GM23338 (cell line): ENCODE measurements around the gene PPP1R3D.

Experiments used
- CTCF ChIP-seq, 2 experiments: fragments of 200-600 bp in 1 of 2; sonication (generic) in 1 of 2; conservative IDR thresholded peaks; 2 replicates each; pipeline versions ENCODE4 v1.5.1 to v1.6.1; 2016 to 2017; ENCODE audit warnings: antibody characterized with exemption in 2 of 2, low read depth in 2 of 2, mild to moderate bottlenecking in 2 of 2, moderate library complexity in 1 of 2
- EZH2 ChIP-seq: fragments of 200-600 bp; sonication (generic); IDR thresholded peaks from one replicate; pipeline ENCODE4 v1.8.0; 2017; ENCODE audit warnings: antibody characterized with exemption, mild to moderate bottlenecking, low read depth; ENCODE audit not compliant: unreplicated experiment
- JUNB ChIP-seq: IDR thresholded peaks from one replicate; pipeline ENCODE4 v1.6.1; 2016; ENCODE audit warnings: antibody characterized with exemption; ENCODE audit not compliant: unreplicated experiment
- NANOG ChIP-seq: IDR thresholded peaks from 2 replicates; pipeline ENCODE4 v1.6.1; 2016; ENCODE audit warnings: antibody characterized with exemption, borderline replicate concordance
- POLR2AphosphoS5 ChIP-seq: IDR thresholded peaks from 2 replicates; pipeline ENCODE4 v1.6.1; 2016; ENCODE audit warnings: antibody characterized with exemption, low read depth
- REST ChIP-seq: IDR thresholded peaks from one replicate; pipeline ENCODE4 v1.6.1; 2018; ENCODE audit warnings: antibody characterized with exemption; ENCODE audit not compliant: unreplicated experiment
- ZNF331 ChIP-seq: fragments of 250-450 bp; sonication (Bioruptor Pico); IDR thresholded peaks from 2 replicates; pipeline ENCODE4 v1.5.0; 2020; ENCODE audit warnings: low read depth, mild to moderate bottlenecking, moderate library complexity

GRCh38 chr20:59976156-59976782 lies 36.2 kb upstream of the PPP1R3D start:
- TF ChIP-seq CTCF (conservative IDR thresholded peaks at IDR 0.05; ENCODE audit: low read depth in 2 of 2) (no peak), NANOG (no peak), EZH2 (no peak), JUNB (no peak), POLR2AphosphoS5 (no peak), ZNF331 (no peak), REST (no peak)
